Osteocyte (in vitro differentiated cells): ENCODE measurements around the gene MYO1A. TPM values are rescaled to one million over a fixed set of nuclear protein-coding genes. Genes with fewer than 3 reads are reported as not detected.

Experiments used
- DNase-seq: peaks from one replicate; pipeline ENCODE4 v3.0.0; 2021; ENCODE audit warnings: mixed read lengths; ENCODE audit not compliant: unreplicated experiment; ENCODE audit errors: extremely low spot score
- H3K27ac Mint-ChIP-seq: one replicate; pipeline ENCODE4 v1.8.0; 2021; ENCODE audit warnings: mild to moderate bottlenecking, mixed read lengths; ENCODE audit not compliant: unreplicated experiment
- H3K27me3 Mint-ChIP-seq: one replicate; pipeline ENCODE4 v1.8.0; 2021; ENCODE audit warnings: mixed read lengths; ENCODE audit not compliant: unreplicated experiment
- H3K36me3 Mint-ChIP-seq: one replicate; pipeline ENCODE4 v1.8.0; 2021; ENCODE audit warnings: mixed read lengths; ENCODE audit not compliant: unreplicated experiment
- H3K4me1 Mint-ChIP-seq: one replicate; pipeline ENCODE4 v1.8.0; 2021; ENCODE audit warnings: mixed read lengths; ENCODE audit not compliant: unreplicated experiment
- H3K4me3 Mint-ChIP-seq: one replicate; pipeline ENCODE4 v1.8.0; 2021; ENCODE audit warnings: mild to moderate bottlenecking, moderate library complexity, mixed read lengths; ENCODE audit not compliant: unreplicated experiment
- H3K9me3 Mint-ChIP-seq: one replicate; pipeline ENCODE4 v1.8.0; 2021; ENCODE audit warnings: mixed read lengths; ENCODE audit not compliant: unreplicated experiment
- total RNA-seq: library from RNA; stranded (reverse); gene quantifications from 2 replicates; pipeline ENCODE4 v1.2.1, GENCODE V29; 2021
- TF ChIP-seq, protein P1 (sequence below): fragments of 200-600 bp; sonication (generic); IDR thresholded peaks from 2 replicates; pipeline ENCODE4 v1.5.0; 2021; ENCODE audit warnings: antibody characterized with exemption, mild to moderate bottlenecking, moderate library complexity

The MYO1A gene
- total RNA-seq, 1 donor from 2014 or later = not detected

DNA sequence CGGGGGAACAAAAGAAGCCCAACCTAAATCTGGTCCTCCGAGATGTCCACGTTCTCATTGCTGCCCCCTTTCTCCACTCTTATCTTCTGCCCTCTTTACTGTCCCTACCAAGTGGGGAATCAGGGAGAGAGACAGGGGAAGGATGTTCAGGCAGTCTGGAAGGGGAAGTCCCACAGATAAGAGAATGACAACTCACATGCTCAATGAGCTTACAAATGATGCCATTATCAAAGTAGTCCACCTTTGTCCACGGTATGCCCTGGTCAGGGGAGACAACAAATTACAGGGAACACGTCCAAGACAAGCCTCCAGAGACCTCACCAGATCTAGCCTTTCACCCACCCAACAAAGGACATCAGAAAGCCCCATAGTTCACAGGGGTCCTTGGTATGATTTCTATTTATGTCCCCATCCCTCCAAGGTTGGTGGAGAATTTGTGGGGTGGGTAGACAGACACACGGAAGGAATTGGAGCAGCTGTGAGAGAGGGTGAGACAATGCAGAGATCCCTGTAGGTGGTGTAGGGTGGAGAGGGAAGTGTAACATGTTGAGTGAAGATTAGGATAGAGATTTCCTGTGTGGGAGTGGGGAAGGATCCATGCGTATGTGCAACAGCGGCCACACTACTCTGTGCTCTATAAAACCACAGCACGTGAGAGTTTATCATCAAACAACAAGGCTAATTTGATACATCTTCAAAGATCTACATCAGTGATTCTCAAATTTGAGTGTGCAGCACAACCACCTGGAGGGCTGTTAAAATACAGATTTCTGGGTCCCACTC lies 10.7 kb downstream of the MYO1A start:
- H3K27me3 Mint-ChIP-seq = peaks cover 59% of the 10 kb centered on the region

DNA sequence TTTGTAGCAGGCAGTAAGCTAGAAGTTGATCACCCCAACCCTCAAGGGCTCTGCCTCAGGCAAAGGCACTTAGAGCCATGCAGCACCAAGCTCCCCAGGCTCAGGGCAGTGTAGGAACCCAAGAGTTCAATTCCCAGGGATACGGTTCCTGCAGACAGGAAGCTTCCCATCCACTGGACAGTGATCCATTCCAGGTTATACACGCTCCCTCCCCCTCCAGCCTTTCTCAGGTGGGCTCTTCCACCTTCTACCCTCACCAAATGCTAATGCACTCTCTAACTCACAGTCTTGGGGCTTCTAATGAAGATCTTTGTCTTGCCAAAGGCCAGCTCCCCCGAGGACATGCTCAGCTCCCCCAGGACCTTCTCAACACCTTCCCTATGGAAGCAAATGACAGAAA lies 12.7 kb downstream of the MYO1A start:
- peaks cover 54% of the 10 kb centered on the region for H3K27me3 Mint-ChIP-seq
- no peak overlapping the region for H3K27ac Mint-ChIP-seq
- H3K4me1 Mint-ChIP-seq = no peaks in the 10 kb centered on the region
- TF ChIP-seq, protein P1, sequence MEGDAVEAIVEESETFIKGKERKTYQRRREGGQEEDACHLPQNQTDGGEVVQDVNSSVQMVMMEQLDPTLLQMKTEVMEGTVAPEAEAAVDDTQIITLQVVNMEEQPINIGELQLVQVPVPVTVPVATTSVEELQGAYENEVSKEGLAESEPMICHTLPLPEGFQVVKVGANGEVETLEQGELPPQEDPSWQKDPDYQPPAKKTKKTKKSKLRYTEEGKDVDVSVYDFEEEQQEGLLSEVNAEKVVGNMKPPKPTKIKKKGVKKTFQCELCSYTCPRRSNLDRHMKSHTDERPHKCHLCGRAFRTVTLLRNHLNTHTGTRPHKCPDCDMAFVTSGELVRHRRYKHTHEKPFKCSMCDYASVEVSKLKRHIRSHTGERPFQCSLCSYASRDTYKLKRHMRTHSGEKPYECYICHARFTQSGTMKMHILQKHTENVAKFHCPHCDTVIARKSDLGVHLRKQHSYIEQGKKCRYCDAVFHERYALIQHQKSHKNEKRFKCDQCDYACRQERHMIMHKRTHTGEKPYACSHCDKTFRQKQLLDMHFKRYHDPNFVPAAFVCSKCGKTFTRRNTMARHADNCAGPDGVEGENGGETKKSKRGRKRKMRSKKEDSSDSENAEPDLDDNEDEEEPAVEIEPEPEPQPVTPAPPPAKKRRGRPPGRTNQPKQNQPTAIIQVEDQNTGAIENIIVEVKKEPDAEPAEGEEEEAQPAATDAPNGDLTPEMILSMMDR = no peak
- H3K4me3 Mint-ChIP-seq = no peak overlapping the region
- H3K9me3 Mint-ChIP-seq = no peaks in the 10 kb centered on the region
- H3K36me3 Mint-ChIP-seq = no peaks in the 10 kb centered on the region
- no peak for DNase-seq

More for the DNA sequence above, 10.7 kb downstream of the MYO1A start:
- Mint-ChIP-seq H3K36me3 (no peaks in the 10 kb centered on the region), H3K27ac (no peak overlapping the region), H3K9me3 (no peaks in the 10 kb centered on the region), H3K4me1 (no peaks in the 10 kb centered on the region), H3K4me3 (no peak overlapping the region)
- no peak for DNase-seq
- TF ChIP-seq, protein P1 = no peak

DNA sequence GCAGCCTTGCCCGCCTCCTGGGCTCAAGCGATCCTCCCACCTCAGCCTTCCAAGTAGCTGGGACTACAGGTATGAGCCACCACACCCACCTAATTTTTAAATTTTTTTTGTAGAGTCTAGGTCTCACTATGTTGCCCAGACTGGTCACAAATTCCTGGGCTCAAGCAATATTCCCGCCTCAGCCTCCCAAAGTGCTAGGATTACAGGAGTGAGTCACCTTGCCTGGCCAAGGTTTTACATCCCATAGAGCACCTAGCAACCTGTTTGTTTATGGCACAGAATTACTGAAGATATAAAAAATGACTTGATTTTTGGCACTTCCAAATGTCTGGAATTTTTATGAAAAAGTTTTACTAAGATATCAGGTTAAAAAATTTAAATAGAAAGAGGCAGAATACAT lies 16.5 kb downstream of the MYO1A start:
- no peaks in the 10 kb centered on the region for H3K4me1 Mint-ChIP-seq
- no peak for DNase-seq
- no peak overlapping the region for H3K4me3 Mint-ChIP-seq
- H3K27me3 Mint-ChIP-seq = peaks cover 46% of the 10 kb centered on the region
- no peaks in the 10 kb centered on the region for H3K9me3 Mint-ChIP-seq
- H3K36me3 Mint-ChIP-seq = no peaks in the 10 kb centered on the region
- TF ChIP-seq, protein P1 = no peak
- H3K27ac Mint-ChIP-seq = no peak overlapping the region

DNA sequence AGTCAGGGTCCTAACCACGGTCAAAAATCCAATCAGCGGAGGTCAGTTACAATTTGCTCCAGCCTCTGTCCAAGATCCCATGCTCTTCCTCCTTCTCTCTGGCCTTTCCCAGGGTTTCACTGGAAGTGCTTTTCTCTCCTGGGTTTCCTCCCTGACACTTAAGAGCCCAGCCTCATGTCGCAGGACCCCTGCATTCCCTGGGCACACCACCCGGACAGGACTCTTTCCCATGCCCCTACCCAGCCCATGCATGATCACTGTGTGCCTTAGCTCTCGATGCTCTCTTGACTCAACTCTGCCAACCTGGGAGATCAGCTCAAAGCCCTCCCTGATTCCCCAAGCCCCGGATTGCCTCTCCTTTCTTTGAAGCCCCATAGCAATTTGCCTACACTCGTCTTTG lies 18.1 kb downstream of the MYO1A start:
- H3K27me3 Mint-ChIP-seq = peaks cover 48% of the 10 kb centered on the region
- no peak overlapping the region for H3K27ac Mint-ChIP-seq
- no peaks in the 10 kb centered on the region for H3K4me1 Mint-ChIP-seq

DNA sequence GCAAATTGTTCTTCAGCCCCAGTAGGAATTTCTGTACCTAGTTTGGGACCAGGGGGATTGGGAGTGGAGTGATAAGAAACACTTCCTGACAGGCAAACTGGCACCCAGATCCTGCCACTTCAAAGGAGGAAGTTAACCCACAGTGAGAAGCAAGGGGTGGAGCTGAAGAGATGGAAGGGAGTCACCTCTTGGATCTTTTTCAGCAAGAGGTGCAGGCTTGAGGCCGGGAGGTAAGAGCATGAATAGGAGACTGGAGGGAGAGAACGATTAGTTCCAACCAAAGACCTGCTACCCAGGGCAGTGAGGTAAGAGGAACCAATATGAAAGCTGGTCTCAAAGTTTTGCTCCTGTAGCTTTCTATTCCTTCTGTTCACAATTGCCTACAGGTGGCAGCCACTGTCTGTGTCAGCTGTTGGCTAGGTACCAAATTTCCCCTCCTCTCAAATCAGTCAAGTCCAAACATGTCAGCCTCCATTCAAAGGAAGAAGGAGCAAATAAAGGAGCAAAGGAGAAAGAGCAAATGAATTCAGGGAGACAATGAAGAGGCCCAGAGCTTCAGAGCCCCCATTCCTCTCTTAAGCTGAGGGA lies 18.7 kb downstream of the MYO1A start:
- DNase-seq = no peak
- Mint-ChIP-seq H3K4me3 (no peak overlapping the region), H3K9me3 (no peaks in the 10 kb centered on the region), H3K4me1 (no peaks in the 10 kb centered on the region), H3K36me3 (no peaks in the 10 kb centered on the region), H3K27ac (no peak overlapping the region), H3K27me3 (peaks cover 51% of the 10 kb centered on the region)
- TF ChIP-seq, protein P1 = no peak

More for the DNA sequence above, 18.1 kb downstream of the MYO1A start:
- Mint-ChIP-seq H3K9me3 (no peaks in the 10 kb centered on the region), H3K36me3 (no peaks in the 10 kb centered on the region), H3K4me3 (no peak overlapping the region)
- TF ChIP-seq, protein P1 = no peak
- DNase-seq = no peak
